Activated T-cell treated with anti-CD3 and anti-CD28 coated beads for 48 hours (primary cell): ENCODE data around the gene LTA4H.

ENCODE experiments used
- DNase-seq: peaks from one replicate; pipeline ENCODE4 v3.0.0-alpha.2; 2020; ENCODE audit warnings: low read depth

Gene LTA4H

GRCh38 chr12:95956557-95957145 is 78.7 kb downstream of the LTA4H start:
- DNase-seq = no peak

- no peak for DNase-seq
Observed at GRCh38 chr12:95955549-95956159, 79.7 kb downstream of the LTA4H start.

GRCh38 chr12:95953000-95953399 is 82.4 kb downstream of the LTA4H start:
- DNase-seq = no peak

GRCh38 chr12:95951515-95951914 is 83.9 kb downstream of the LTA4H start:
- DNase-seq = no peak
